ENCODE results near the gene DOCK7. TPM values are rescaled to one million over a fixed set of nuclear protein-coding genes. Genes with fewer than 3 reads are reported as not detected.

The DOCK7 gene
- total RNA-seq, 1 experiment from 2014 or later = 70.1 TPM

GRCh38 chr1:62425041-62425440, 263.1 kb downstream of the DOCK7 start:
- DNase-seq (no peak), ATAC-seq (no peak)
- no peaks in the 10 kb centered on the region for H3K79me2 ChIP-seq (ENCODE audit: low read length)
- BruUV-seq (replicated peaks) = no TSS peak
- 0 out of 2 replicates have a peak, but pooled peaks cover 3% of the 10 kb centered on the region for H3K4me1 ChIP-seq (ENCODE audit: insufficient read depth, low read length)
- TF ChIP-seq, protein P1, sequence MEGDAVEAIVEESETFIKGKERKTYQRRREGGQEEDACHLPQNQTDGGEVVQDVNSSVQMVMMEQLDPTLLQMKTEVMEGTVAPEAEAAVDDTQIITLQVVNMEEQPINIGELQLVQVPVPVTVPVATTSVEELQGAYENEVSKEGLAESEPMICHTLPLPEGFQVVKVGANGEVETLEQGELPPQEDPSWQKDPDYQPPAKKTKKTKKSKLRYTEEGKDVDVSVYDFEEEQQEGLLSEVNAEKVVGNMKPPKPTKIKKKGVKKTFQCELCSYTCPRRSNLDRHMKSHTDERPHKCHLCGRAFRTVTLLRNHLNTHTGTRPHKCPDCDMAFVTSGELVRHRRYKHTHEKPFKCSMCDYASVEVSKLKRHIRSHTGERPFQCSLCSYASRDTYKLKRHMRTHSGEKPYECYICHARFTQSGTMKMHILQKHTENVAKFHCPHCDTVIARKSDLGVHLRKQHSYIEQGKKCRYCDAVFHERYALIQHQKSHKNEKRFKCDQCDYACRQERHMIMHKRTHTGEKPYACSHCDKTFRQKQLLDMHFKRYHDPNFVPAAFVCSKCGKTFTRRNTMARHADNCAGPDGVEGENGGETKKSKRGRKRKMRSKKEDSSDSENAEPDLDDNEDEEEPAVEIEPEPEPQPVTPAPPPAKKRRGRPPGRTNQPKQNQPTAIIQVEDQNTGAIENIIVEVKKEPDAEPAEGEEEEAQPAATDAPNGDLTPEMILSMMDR (conservative IDR thresholded peaks at IDR 0.05; ENCODE audit: low read depth, low read length) = no peak
- TF ChIP-seq EZH2phosphoT487 (IDR thresholded peaks at IDR 0.05; ENCODE audit: borderline replicate concordance, low read length) (no peak), EZH2 (IDR thresholded peaks at IDR 0.05; ENCODE audit: low read length, unreplicated experiment) (no peak)
- no peak overlapping the region for H2AFZ ChIP-seq (ENCODE audit: low read length)
- no peaks in the 10 kb centered on the region for H3K9me3 ChIP-seq (ENCODE audit: low read length)
- intact Hi-C loops (cut with micrococcal nuclease) = no loop called here
- H3F3A ChIP-seq (ENCODE audit: low read length, unreplicated experiment) = no peaks in the 10 kb centered on the region
- no peaks in the 10 kb centered on the region for H3K27me3 ChIP-seq (ENCODE audit: low read length)
- ChIA-PET CTCF (no interaction called here), POLR2A (ENCODE audit: unreplicated experiment) (no interaction called here)
- no peaks in the 10 kb centered on the region for H4K20me1 ChIP-seq (ENCODE audit: low read length)
- no peaks in the 10 kb centered on the region for H3K9me2 ChIP-seq (replicated peaks; ENCODE audit: low read length)
- H3K9ac ChIP-seq (ENCODE audit: low read length) = no peak overlapping the region
- H3K4me3 ChIP-seq (ENCODE audit: low read length) = no peak overlapping the region
- H3K4me2 ChIP-seq (ENCODE audit: low read length) = no peak overlapping the region
- H3K36me3 ChIP-seq (ENCODE audit: low read depth, low read length) = no peaks in the 10 kb centered on the region
- H3K27ac ChIP-seq (ENCODE audit: low read length) = no peak overlapping the region

GRCh38 chr1:62424411-62424810, 263.8 kb downstream of the DOCK7 start:
- TF ChIP-seq, protein P1 (conservative IDR thresholded peaks at IDR 0.05; ENCODE audit: low read depth, low read length) = no peak
- TF ChIP-seq EZH2 (IDR thresholded peaks at IDR 0.05; ENCODE audit: low read length, unreplicated experiment) (no peak), EZH2phosphoT487 (IDR thresholded peaks at IDR 0.05; ENCODE audit: borderline replicate concordance, low read length) (no peak)
- no peak for ATAC-seq
- no peaks in the 10 kb centered on the region for H3K36me3 ChIP-seq (ENCODE audit: low read depth, low read length)
- no peak for DNase-seq
- H3K9me3 ChIP-seq (ENCODE audit: low read length) = no peaks in the 10 kb centered on the region
- intact Hi-C loops (cut with micrococcal nuclease) = no loop called here
- H3F3A ChIP-seq (ENCODE audit: low read length, unreplicated experiment) = no peaks in the 10 kb centered on the region
- H4K20me1 ChIP-seq (ENCODE audit: low read length) = no peaks in the 10 kb centered on the region
- no peaks in the 10 kb centered on the region for H3K27me3 ChIP-seq (ENCODE audit: low read length)
- H3K9ac ChIP-seq (ENCODE audit: low read length) = no peak overlapping the region
- 0 out of 2 replicates have a peak, but pooled peaks cover 3% of the 10 kb centered on the region for H3K4me1 ChIP-seq (ENCODE audit: insufficient read depth, low read length)
- H3K4me3 ChIP-seq (ENCODE audit: low read length) = no peak overlapping the region
- H3K79me2 ChIP-seq (ENCODE audit: low read length) = no peaks in the 10 kb centered on the region
- H3K27ac ChIP-seq (ENCODE audit: low read length) = no peak overlapping the region
- ChIA-PET POLR2A (ENCODE audit: unreplicated experiment) (no interaction called here), CTCF (no interaction called here)
- H2AFZ ChIP-seq (ENCODE audit: low read length) = no peak overlapping the region
- no peaks in the 10 kb centered on the region for H3K9me2 ChIP-seq (replicated peaks; ENCODE audit: low read length)
- no TSS peak for BruUV-seq (replicated peaks)
- H3K4me2 ChIP-seq (ENCODE audit: low read length) = no peak overlapping the region

- Histone ChIP-seq H3K4me2 (ENCODE audit: low read length) (no peak overlapping the region), H3K4me3 (ENCODE audit: low read length) (no peak overlapping the region), H3K9ac (ENCODE audit: low read length) (no peak overlapping the region), H2AFZ (ENCODE audit: low read length) (no peak overlapping the region), H3K9me3 (ENCODE audit: low read length) (no peaks in the 10 kb centered on the region), H4K20me1 (ENCODE audit: low read length) (no peaks in the 10 kb centered on the region), H3K27me3 (ENCODE audit: low read length) (no peaks in the 10 kb centered on the region), H3F3A (ENCODE audit: low read length, unreplicated experiment) (no peaks in the 10 kb centered on the region), H3K4me1 (ENCODE audit: insufficient read depth, low read length) (0 out of 2 replicates have a peak, but pooled peaks cover 3% of the 10 kb centered on the region), H3K27ac (ENCODE audit: low read length) (no peak overlapping the region), H3K36me3 (ENCODE audit: low read depth, low read length) (no peaks in the 10 kb centered on the region), H3K79me2 (ENCODE audit: low read length) (no peaks in the 10 kb centered on the region), H3K9me2 (replicated peaks; ENCODE audit: low read length) (no peaks in the 10 kb centered on the region)
- TF ChIP-seq, protein P1 (conservative IDR thresholded peaks at IDR 0.05; ENCODE audit: low read depth, low read length) = no peak
- TF ChIP-seq EZH2phosphoT487 (IDR thresholded peaks at IDR 0.05; ENCODE audit: borderline replicate concordance, low read length) = no peak
- no peak for TF ChIP-seq EZH2 (IDR thresholded peaks at IDR 0.05; ENCODE audit: low read length, unreplicated experiment)
- POLR2A ChIA-PET (ENCODE audit: unreplicated experiment) = no interaction called here
- ATAC-seq (no peak), DNase-seq (no peak)
- intact Hi-C loops (cut with micrococcal nuclease) = no loop called here
- BruUV-seq (replicated peaks) = no TSS peak
- CTCF ChIA-PET = interaction anchor here (1.2 kb wide), 1 partner anchor 248 kb away, joined by 3 read pairs; no protein-coding TSS in a partner anchor
Observed at GRCh38 chr1:62423580-62424242, 264.5 kb downstream of the DOCK7 start.
